ENCODE data around the gene FAT2.

Gene FAT2

GRCh38 chr5:151591144-151591819 lies at the start of gene FAT2:
TSS of gene FAT2 (minus strand) at chr5:151591331. CDS start at chr5:151568931, 22,400 bp downstream.
- no peak for DNase-seq (ENCODE audit: low spot score)

- DNase-seq (ENCODE audit: low spot score), result no peak
These were observed 47.5 kb upstream of the FAT2 start for GRCh38 chr5:151638619-151639018.

- DNase-seq (ENCODE audit: low spot score), result no peak
These were observed 46.5 kb upstream of the FAT2 start for GRCh38 chr5:151637676-151638075.

- no peak for DNase-seq (ENCODE audit: low spot score)
These were observed 42.8 kb upstream of the FAT2 start for GRCh38 chr5:151633892-151634291.

GRCh38 chr5:151632941-151633340 lies 41.8 kb upstream of the FAT2 start:
- DNase-seq (ENCODE audit: low spot score), result no peak

GRCh38 chr5:151632524-151632923 lies 41.4 kb upstream of the FAT2 start:
- no peak for DNase-seq (ENCODE audit: low spot score)

- DNase-seq (ENCODE audit: low spot score), result no peak
These were observed 40.8 kb upstream of the FAT2 start for GRCh38 chr5:151631941-151632340.

- no peak for DNase-seq (ENCODE audit: low spot score)
These were observed 39.0 kb upstream of the FAT2 start for GRCh38 chr5:151630088-151630487.

- no peak for DNase-seq (ENCODE audit: low spot score)
These were observed 37.1 kb upstream of the FAT2 start for GRCh38 chr5:151628112-151628823.

- DNase-seq (ENCODE audit: low spot score), result no peak
These were observed 36.5 kb upstream of the FAT2 start for GRCh38 chr5:151627650-151628049.

- no peak for DNase-seq (ENCODE audit: low spot score)
These were observed 34.2 kb upstream of the FAT2 start for GRCh38 chr5:151625285-151625684.

- no peak for DNase-seq (ENCODE audit: low spot score)
These were observed 33.3 kb upstream of the FAT2 start for GRCh38 chr5:151624476-151624875.

- DNase-seq (ENCODE audit: low spot score), result no peak
These were observed 31.4 kb upstream of the FAT2 start for GRCh38 chr5:151622367-151623088.

- no peak for DNase-seq (ENCODE audit: low spot score)
These were observed 29.3 kb upstream of the FAT2 start for GRCh38 chr5:151620461-151620840.

- DNase-seq (ENCODE audit: low spot score), result no peak
These were observed 28.8 kb upstream of the FAT2 start for GRCh38 chr5:151619812-151620460.

GRCh38 chr5:151618907-151619306 lies 27.8 kb upstream of the FAT2 start:
- no peak for DNase-seq (ENCODE audit: low spot score)

GRCh38 chr5:151617841-151618710 lies 26.9 kb upstream of the FAT2 start:
- DNase-seq (ENCODE audit: low spot score), result no peak

GRCh38 chr5:151617383-151617840 lies 26.3 kb upstream of the FAT2 start:
- no peak for DNase-seq (ENCODE audit: low spot score)

GRCh38 chr5:151615431-151615830 lies 24.3 kb upstream of the FAT2 start:
- no peak for DNase-seq (ENCODE audit: low spot score)

GRCh38 chr5:151614565-151614964 lies 23.4 kb upstream of the FAT2 start:
- no peak for DNase-seq (ENCODE audit: low spot score)

GRCh38 chr5:151612689-151613427 lies 21.7 kb upstream of the FAT2 start:
- DNase-seq (ENCODE audit: low spot score), result no peak

Data from HuH-7 (cell line).